Measurements from ENCODE around the gene GPC2.

The GPC2 gene

DNA sequence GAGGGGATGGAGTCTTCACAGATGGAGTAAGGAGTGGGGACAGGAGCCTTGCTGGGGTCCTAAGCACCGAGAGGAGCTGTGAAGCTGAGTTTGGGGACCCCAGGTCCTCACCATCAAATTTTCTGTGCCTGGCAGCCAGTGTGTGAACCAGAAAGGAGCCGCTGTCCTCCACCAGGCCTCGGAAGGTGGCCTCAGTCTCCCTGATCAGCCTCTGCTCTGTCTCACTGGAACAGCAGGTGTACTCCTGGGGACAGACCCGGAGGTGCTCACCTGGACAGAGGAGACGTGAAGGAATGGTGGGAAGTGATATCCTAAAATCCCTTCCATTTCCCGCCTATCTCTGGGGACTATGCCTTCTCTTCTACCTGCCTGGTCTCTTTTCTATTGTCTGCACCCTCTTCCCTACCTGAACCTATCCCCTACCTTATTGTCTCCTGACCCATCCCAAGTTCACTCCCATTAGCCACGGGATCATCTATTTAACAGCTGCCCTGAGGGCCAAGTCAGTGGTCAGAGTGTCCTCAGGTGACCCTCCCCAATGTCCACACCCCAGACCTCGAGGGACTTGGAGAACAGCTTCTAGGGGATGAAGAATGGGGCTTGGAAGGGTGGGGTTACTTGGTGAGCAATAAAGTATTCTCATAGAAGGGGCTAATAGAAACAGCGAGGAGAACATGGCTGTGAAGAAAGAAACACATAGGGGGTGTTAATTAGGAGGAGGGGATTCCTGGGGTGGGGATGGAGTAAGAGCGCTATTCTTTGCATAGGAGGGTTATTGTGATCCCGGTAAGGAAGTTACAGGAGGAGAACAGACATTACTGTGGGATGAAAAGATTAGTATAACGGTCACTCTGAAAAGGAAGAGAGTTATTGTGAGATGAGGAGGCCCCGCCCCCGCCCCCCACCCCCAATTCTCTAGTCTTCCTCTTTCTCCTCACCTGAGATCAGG is 811 bp downstream of the GPC2 start:
- TF ChIP-seq, protein P1, sequence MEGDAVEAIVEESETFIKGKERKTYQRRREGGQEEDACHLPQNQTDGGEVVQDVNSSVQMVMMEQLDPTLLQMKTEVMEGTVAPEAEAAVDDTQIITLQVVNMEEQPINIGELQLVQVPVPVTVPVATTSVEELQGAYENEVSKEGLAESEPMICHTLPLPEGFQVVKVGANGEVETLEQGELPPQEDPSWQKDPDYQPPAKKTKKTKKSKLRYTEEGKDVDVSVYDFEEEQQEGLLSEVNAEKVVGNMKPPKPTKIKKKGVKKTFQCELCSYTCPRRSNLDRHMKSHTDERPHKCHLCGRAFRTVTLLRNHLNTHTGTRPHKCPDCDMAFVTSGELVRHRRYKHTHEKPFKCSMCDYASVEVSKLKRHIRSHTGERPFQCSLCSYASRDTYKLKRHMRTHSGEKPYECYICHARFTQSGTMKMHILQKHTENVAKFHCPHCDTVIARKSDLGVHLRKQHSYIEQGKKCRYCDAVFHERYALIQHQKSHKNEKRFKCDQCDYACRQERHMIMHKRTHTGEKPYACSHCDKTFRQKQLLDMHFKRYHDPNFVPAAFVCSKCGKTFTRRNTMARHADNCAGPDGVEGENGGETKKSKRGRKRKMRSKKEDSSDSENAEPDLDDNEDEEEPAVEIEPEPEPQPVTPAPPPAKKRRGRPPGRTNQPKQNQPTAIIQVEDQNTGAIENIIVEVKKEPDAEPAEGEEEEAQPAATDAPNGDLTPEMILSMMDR (IDR thresholded peaks at IDR 0.05; ENCODE audit: low read length, missing control alignments) = no peak
- DNase-seq (ENCODE audit: low read depth) = no peak
- peak overlapping the region; percentile 79 for H3K4me3 ChIP-seq (replicated peaks; ENCODE audit: low read depth, low read length)

DNA sequence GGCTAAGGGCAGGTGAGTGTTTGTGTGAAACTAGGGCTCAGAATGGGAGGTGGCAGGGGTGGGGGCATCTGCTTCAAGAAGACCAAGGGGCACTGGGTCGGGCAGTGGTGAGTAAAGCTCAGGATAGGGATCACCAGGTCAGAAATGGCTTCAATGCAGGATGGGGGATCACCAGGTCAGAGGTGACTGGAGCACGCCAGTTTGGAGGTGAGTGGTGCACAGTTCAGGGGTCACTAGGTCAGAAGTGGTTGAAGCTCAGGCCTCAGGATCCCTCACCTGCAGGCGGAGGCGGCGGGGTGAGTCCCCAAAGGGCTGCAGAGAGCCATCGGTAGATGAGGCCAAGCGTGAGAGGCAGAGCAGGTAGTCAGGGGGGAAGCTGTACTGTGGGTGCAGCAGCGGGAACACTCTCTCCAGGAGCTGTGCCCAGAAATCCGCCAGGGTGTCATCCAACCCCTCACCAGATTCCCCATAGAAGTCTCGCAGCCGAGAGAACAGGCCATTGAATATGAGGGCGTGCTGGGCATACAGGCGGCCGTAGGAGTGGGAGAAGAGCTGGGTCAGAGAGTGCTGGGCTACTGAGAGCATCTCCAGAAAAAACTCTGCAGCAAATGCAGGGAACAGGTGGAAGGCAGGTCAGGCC is 1.8 kb downstream of the GPC2 start:
- DNase-seq (ENCODE audit: low read depth) = no peak
- TF ChIP-seq, protein P1 (IDR thresholded peaks at IDR 0.05; ENCODE audit: low read length, missing control alignments) = no peak
- no peak overlapping the region for H3K4me3 ChIP-seq (replicated peaks; ENCODE audit: low read depth, low read length)

DNA sequence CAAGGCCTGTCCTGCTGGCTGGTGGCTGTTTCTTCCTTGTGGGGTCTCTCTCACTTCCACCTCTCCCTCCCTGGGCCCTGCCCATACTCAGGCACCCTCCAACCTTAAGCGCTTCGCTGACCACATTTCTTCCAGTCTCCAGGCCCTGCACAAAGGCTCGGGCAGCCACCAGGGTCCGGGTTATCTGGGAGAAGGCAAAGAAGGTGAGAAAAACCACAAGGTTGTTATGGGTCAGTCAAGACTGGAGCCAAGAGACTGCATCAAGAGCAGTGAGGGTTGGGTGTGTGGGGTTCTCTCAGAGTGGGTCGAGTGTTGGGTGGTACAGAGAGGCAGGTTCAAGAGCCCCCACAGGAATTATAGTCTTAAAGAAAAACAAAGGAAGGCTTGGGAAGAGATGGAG is 2.6 kb downstream of the GPC2 start:
- no peak overlapping the region for H3K4me3 ChIP-seq (replicated peaks; ENCODE audit: low read depth, low read length)
- TF ChIP-seq, protein P1 (IDR thresholded peaks at IDR 0.05; ENCODE audit: low read length, missing control alignments) = no peak
- DNase-seq (ENCODE audit: low read depth) = no peak

DNA sequence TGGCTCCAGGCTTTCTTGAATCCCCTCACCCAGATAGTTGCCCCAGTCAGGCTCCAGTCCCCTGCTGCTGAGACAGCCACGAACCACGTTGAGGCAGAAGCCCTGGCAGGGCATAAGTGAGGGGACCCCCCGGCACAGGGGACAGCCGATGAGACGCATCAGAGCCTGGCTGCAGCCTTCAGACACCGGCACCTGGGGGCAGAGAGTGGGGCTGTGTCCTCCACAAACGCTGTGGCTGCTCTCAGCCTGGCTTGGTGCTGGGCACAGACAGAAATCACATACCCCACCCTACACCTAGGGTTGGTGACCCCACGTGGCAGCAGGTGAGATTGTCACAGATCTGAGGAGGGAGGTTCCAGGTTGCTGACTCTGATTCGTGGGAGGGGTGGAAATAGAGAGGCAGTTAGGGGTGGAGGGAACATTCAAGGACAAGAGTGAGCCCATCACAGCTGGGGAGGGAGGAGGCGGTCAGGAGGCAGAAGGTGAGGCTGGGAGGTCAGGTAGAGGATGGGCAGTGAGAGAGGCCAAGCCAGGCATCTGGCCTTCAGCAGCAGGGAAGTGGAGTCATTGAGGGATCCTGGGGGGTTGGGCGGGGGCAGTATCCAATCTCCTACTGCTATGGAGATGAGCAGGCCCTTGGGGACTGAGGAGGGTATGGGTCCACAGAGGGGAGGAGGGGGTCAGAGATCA is 3.2 kb downstream of the GPC2 start:
- no peak overlapping the region for H3K4me3 ChIP-seq (replicated peaks; ENCODE audit: low read depth, low read length)
- DNase-seq (ENCODE audit: low read depth) = no peak
- TF ChIP-seq, protein P1 (IDR thresholded peaks at IDR 0.05; ENCODE audit: low read length, missing control alignments) = no peak

DNA sequence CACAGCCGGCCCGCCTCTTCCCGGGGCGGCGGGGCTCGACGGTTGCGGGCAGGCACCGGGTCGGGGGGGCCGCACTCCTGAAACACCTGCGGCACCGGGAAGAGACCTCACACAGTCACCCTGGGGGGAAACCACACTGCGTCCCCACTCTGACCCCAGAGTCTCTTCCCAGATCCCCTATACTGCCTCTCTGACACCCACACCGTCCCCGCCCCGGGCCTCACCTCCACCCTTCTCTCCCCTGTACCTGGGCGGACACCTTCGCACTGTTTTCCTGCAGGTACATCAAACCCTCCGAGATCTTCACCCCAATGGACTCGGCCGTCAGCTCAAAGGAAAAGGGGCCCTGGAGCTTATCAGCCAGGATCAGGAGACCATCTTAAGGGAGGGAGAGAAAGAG is 5.3 kb downstream of the GPC2 start:
- TF ChIP-seq, protein P1 (IDR thresholded peaks at IDR 0.05; ENCODE audit: low read length, missing control alignments) = no peak
- H3K4me3 ChIP-seq (replicated peaks; ENCODE audit: low read depth, low read length) = no peak overlapping the region
- no peak for DNase-seq (ENCODE audit: low read depth)

DNA sequence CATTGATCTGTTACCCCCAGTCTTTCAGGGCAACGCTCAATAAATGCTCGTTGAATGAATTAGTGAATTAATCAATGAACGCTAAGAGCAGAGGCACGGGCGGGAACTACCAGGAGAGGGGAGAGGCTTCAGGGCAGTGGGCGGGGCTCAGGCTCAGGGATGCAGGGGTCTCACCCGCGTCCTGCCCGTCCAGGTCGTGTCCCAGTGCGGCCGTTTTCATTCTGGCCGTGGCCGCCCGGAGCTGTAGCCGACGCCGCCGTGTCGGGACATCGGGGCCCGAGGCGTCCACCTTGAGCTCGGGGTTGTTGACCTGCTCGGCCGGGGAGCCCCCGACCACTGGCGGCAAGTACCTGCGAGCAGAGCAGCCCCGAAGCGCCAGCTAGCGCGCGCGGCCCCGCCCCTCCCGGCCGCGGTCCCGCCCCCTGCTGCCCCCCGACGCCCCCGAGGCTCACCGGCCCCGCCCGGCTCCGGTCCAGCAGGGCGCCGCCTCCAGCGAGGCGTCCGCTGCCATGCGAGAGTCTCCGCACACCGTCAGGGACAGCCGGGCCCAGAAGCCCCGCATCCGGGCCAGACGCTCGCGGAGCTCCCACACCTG is 6.0 kb downstream of the GPC2 start:
- TF ChIP-seq, protein P1 (IDR thresholded peaks at IDR 0.05; ENCODE audit: low read length, missing control alignments) = no peak
- H3K4me3 ChIP-seq (replicated peaks; ENCODE audit: low read depth, low read length) = no peak overlapping the region
- DNase-seq (ENCODE audit: low read depth) = no peak

All from fibroblast of pulmonary artery (primary cell).